Measurements from ENCODE around the gene ARMC7. TPM values are rescaled to one million over a fixed set of nuclear protein-coding genes. Genes with fewer than 3 reads are reported as not detected.
"Not testable (repeated sequence)": the region's sequence is repeated elsewhere in the genome, so short reads cannot be mapped to it uniquely, and the experiment has no call there.

Gene ARMC7
- total RNA-seq (2014; rRNA removed; shearing (Covaris generic)): 9.6 and 10.9 TPM in 2 replicates

DNA sequence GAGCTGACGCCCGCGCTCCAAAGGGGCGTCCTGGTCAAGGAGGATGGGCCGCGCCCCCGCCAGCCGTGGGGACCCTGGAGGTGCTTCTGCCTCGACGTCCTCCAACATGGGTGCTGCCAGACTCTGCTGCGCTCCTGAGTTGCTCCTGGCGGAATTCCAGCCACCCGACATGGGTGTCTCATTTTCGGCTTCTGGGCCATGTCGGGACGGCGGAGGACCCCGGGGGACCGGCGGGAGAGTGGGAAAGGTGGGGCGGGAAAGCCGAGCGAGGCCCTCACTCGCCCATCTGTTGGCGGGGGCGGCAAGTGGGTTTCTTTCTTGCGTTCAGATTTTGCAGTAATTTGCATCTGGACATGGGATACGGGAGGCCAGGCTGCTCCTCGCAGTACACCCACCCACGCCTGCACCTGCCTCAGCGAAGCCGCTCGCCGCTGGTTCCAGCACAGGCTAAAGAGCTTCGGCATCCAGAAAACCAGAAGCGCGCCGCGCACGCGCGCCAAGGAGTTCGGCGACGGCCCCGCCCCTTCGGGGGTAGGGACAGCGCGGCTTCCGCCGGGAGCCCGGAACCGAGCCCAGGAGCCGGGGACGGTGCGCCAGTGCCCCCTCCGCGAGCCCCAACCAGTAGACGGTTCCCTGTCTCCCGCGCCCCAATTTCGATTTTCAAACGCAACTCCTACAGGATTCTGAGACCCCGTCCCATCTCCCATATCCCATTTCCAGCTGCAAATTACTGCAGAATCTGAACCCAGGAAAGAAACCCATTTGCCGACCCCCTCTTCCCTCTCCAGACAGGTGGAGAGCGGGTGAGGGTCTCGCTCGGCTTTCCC is at the start of gene ARMC7:
Gene ARMC7 (plus strand): TSS at position 563 of the 827 bp plus-strand sequence. CDS start 320 bp downstream, outside the sequence.
- peak; percentile 93 to 94 for DNase-seq
- Histone ChIP-seq H3K27ac (no peak within 1 kb of the TSS), H3K27me3 (peaks cover 2% of the 10 kb centered on the region), H3K4me1 (peaks cover 22% of the 10 kb centered on the region), H3K4me3 (peak within 1 kb of the TSS; percentile 63), H3K9me3 (replicated peaks) (no peaks in the 10 kb centered on the region), H3K36me3 (no peaks in the 10 kb centered on the region)

DNA sequence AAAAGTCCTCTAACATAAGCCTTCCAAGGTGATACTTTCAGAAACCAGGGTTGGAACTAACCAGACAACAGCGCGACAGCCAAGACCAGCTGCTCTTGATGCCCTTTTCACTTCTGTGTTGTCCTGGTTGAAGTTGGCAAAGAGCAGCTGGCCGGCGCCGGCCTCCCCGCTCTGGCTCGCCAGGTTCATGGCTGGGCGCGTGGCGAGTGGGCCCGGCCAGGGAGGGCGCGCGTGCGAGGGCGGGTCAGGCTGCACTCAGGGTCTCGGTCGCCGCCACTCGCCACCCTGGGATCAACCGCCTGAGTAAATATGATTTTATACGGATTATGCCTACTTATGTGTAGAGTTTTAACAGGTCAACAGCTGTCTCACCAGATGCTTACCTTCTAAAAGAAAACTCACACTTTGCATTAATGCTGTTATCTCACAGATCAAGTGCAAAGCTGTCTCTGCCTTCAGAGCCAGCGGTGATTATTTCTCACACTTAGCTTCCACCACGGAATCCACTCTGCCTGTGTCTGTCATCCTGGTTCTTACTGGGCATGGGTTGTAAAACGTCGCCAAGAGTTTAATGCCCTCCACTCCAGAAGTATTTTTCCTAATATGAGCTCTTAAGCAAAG is 49.2 kb upstream of the ARMC7 start:
- peaks cover 31% of the 10 kb centered on the region for H3K4me1 ChIP-seq
- peak overlapping the region; percentile 11 for H3K4me3 ChIP-seq
- no peaks in the 10 kb centered on the region for H3K27me3 ChIP-seq
- H3K9me3 ChIP-seq (replicated peaks): no peaks in the 10 kb centered on the region
- peak overlapping the region; percentile 99 for H3K27ac ChIP-seq
- peaks cover 29% of the 10 kb centered on the region for H3K36me3 ChIP-seq
- DNase-seq: peak; percentile 89 to 90

DNA sequence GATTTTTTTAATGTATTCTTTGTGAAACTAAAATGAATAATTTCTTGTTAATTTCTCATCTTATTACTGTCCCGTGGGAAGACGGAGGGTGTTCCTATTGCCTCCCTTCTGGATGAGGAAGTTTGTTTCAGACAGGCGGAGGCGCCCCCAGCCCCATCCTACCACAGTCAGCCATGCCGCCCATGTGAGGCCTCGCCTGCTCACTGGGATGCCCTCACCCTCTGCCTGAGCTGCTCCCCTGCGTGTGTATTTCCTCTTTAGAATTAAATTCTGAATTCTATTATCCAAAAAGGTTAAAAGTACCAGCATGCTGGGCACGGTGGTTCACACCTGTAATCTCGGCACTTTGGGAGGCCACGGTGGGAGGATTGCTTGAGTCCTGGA is 48.7 kb upstream of the ARMC7 start:
- H3K4me3 ChIP-seq: no peak overlapping the region
- no peaks in the 10 kb centered on the region for H3K27me3 ChIP-seq
- DNase-seq: no peak
- peaks cover 31% of the 10 kb centered on the region for H3K4me1 ChIP-seq
- peak overlapping the region; percentile 99 for H3K27ac ChIP-seq
- H3K36me3 ChIP-seq: peaks cover 26% of the 10 kb centered on the region
- H3K9me3 ChIP-seq (replicated peaks): no peaks in the 10 kb centered on the region

GRCh38 chr17:75061618-75062017 is 48.2 kb upstream of the ARMC7 start:
- no peaks in the 10 kb centered on the region for H3K9me3 ChIP-seq (replicated peaks)
- DNase-seq: no peak
- H3K27me3 ChIP-seq: no peaks in the 10 kb centered on the region
- peaks cover 21% of the 10 kb centered on the region for H3K36me3 ChIP-seq
- H3K4me3 ChIP-seq: no peak overlapping the region
- H3K27ac ChIP-seq: no peak overlapping the region; the same call in 1 of the 2 replicates
- peaks cover 31% of the 10 kb centered on the region for H3K4me1 ChIP-seq

GRCh38 chr17:75063201-75063600 is 46.6 kb upstream of the ARMC7 start:
- Histone ChIP-seq H3K27ac (no peak overlapping the region), H3K4me1 (peaks cover 37% of the 10 kb centered on the region), H3K27me3 (no peaks in the 10 kb centered on the region), H3K4me3 (no peak overlapping the region), H3K36me3 (peaks cover 21% of the 10 kb centered on the region), H3K9me3 (replicated peaks) (no peaks in the 10 kb centered on the region)
- no peak for DNase-seq

DNA sequence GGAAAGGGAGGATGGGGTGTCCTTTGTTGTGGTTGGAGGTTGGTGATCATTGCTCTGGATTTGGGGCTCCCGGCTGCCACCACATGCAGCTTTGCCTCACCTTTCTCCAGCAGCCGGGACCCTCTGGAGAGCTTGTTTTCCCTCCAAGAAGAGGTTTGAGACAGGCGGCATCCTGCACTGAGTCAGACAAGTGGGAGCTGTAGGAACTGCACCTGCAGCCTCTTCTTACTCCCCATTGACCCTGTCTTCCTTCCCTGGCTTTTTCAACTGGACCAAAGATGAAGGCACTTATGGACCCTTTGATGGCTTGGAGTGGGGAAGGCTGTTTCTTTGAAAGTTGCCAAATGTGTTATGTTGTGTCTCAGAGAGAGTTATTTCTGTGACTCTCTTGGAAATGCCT is 46.1 kb upstream of the ARMC7 start:
- no peak for DNase-seq
- H3K4me1 ChIP-seq: peaks cover 35% of the 10 kb centered on the region
- H3K9me3 ChIP-seq (replicated peaks): no peaks in the 10 kb centered on the region
- no peaks in the 10 kb centered on the region for H3K27me3 ChIP-seq
- H3K27ac ChIP-seq: no peak overlapping the region
- no peak overlapping the region for H3K4me3 ChIP-seq
- H3K36me3 ChIP-seq: peaks cover 21% of the 10 kb centered on the region

DNA sequence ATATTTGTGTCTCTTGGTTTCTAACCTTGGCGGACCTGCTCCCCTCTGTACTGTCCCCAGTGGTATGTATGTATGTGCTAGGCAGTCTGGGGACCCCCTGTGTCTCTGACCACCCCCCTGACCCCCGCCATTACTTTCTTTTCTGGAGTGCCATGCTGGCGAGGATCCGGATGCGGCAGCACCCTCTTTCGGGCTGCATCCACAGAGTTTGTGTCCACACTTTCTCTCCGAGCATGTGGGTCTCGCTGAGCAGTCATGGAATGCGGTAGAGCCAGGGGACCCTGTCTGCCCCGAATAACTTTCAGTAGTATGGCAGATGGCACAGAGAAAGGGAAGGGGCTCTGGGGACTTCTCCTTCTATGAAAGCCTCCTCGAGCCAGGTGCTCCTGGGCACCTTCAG is 45.7 kb upstream of the ARMC7 start:
- Histone ChIP-seq H3K27ac (no peak overlapping the region), H3K27me3 (no peaks in the 10 kb centered on the region), H3K9me3 (replicated peaks) (no peaks in the 10 kb centered on the region), H3K36me3 (peaks cover 21% of the 10 kb centered on the region), H3K4me1 (peaks cover 32% of the 10 kb centered on the region), H3K4me3 (no peak overlapping the region)
- DNase-seq: no peak

GRCh38 chr17:75064460-75064859 is 45.3 kb upstream of the ARMC7 start:
- H3K27ac ChIP-seq: no peak overlapping the region
- H3K4me1 ChIP-seq: peaks cover 28% of the 10 kb centered on the region
- no peak overlapping the region for H3K4me3 ChIP-seq
- no peaks in the 10 kb centered on the region for H3K27me3 ChIP-seq
- peaks cover 21% of the 10 kb centered on the region for H3K36me3 ChIP-seq
- H3K9me3 ChIP-seq (replicated peaks): no peaks in the 10 kb centered on the region
- no peak for DNase-seq

- H3K4me1 ChIP-seq: peaks cover 24% of the 10 kb centered on the region
- no peaks in the 10 kb centered on the region for H3K9me3 ChIP-seq (replicated peaks)
- no peaks in the 10 kb centered on the region for H3K27me3 ChIP-seq
- DNase-seq: no peak
- H3K36me3 ChIP-seq: peaks cover 21% of the 10 kb centered on the region
- H3K27ac ChIP-seq: no peak overlapping the region
- H3K4me3 ChIP-seq: no peak overlapping the region
These were observed 44.8 kb upstream of the ARMC7 start for GRCh38 chr17:75064867-75065561.

DNA sequence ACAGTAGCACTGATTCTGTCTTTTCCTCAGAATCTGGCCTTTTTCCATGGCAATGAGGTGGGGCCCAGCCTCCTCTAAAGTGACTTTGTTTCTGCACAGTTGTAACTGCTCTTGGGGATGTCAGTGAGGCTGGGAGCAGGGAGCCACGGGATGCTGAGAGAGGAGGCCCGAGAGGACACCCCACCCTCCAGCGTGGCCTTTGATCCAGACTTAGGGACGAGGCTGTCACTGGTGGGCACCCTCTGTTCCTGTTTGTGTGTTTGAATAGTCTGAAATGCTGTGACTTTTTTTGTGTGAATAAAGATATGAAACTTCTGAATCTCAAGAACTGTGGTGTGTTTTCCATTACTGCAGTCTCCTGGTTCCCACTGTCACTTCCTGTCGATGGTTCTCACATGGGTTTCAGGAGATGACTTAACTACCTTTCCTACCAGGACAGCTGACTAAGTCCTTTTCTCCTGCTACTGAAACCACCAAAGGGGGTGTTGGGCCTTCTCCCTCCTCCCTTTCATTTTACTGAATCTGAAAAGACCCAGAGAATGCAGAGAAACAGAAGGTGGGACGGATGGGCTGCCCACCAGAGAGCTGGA is 44.1 kb upstream of the ARMC7 start:
- Histone ChIP-seq H3K4me1 (peaks cover 19% of the 10 kb centered on the region), H3K27me3 (no peaks in the 10 kb centered on the region), H3K9me3 (replicated peaks) (no peaks in the 10 kb centered on the region), H3K4me3 (no peak overlapping the region), H3K27ac (no peak overlapping the region), H3K36me3 (peaks cover 21% of the 10 kb centered on the region)
- no peak for DNase-seq

GRCh38 chr17:75067856-75068255 is 41.9 kb upstream of the ARMC7 start:
- DNase-seq: peak; percentile 79 to 84
- Histone ChIP-seq H3K4me1 (peaks cover 7% of the 10 kb centered on the region), H3K27ac (no peak overlapping the region), H3K36me3 (peaks cover 11% of the 10 kb centered on the region; the same call in 1 of the 2 replicates), H3K4me3 (no peak overlapping the region), H3K27me3 (no peaks in the 10 kb centered on the region), H3K9me3 (replicated peaks) (no peaks in the 10 kb centered on the region)

GRCh38 chr17:75068750-75069149 is 41.0 kb upstream of the ARMC7 start:
- no peak overlapping the region for H3K4me3 ChIP-seq
- H3K27ac ChIP-seq: no peak overlapping the region
- H3K9me3 ChIP-seq (replicated peaks): no peaks in the 10 kb centered on the region
- peaks cover 2% of the 10 kb centered on the region; the same call in 1 of the 2 replicates for H3K36me3 ChIP-seq
- DNase-seq: no peak
- peaks cover 7% of the 10 kb centered on the region for H3K4me1 ChIP-seq
- H3K27me3 ChIP-seq: no peaks in the 10 kb centered on the region

DNA sequence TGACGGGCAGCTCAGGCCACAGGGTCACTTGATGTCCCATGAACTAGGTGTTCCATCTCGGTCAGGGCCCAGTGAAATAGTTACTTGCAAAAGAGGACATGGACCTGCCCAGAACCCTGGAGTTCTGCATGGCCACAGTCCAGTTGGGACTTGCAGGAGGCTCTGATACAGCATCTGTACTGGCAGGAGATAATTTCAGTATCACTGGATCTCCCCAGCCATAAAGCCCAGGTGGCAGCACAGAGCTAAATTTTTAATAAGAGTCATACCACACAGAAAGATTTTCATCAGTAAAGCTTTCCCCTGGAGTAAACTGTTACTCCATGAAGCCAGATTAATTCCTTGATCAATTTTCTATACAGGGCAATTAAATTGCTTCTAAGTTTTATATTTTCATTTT is 40.0 kb upstream of the ARMC7 start:
- H3K27ac ChIP-seq: no peak overlapping the region
- no peaks in the 10 kb centered on the region for H3K36me3 ChIP-seq
- no peak overlapping the region for H3K4me3 ChIP-seq
- peaks cover 16% of the 10 kb centered on the region for H3K4me1 ChIP-seq
- H3K9me3 ChIP-seq (replicated peaks): no peaks in the 10 kb centered on the region
- DNase-seq: no peak
- no peaks in the 10 kb centered on the region for H3K27me3 ChIP-seq

- not testable (repeated sequence) for H3K36me3 ChIP-seq; H3K27me3 ChIP-seq; DNase-seq; H3K9me3 ChIP-seq (replicated peaks); H3K4me3 ChIP-seq; H3K27ac ChIP-seq
- peaks cover 17% of the 10 kb centered on the region for H3K4me1 ChIP-seq
These were observed 38.1 kb upstream of the ARMC7 start for GRCh38 chr17:75071478-75072271.

Measured in SJCRH30 (cell line).